A549 (cell line): ENCODE measurements around the gene GYS1.

Source experiments
- HOXA7 ChIP-seq: fragments of 250-450 bp; sonication (Bioruptor Pico); IDR thresholded peaks from 2 replicates; pipeline ENCODE4 v1.5.0; 2020; ENCODE audit warnings: mild to moderate bottlenecking, moderate library complexity
- NFE2L2 ChIP-seq: fragments of 150-350 bp; conservative IDR thresholded peaks from 2 replicates; pipeline ENCODE4 v1.6.1; 2014; ENCODE audit warnings: low read length
- TP53 ChIP-seq: fragments of 250-450 bp; sonication (Bioruptor Pico); IDR thresholded peaks from 2 replicates; pipeline ENCODE4 v1.5.0; 2021; ENCODE audit warnings: mild to moderate bottlenecking, moderate library complexity

DNA sequence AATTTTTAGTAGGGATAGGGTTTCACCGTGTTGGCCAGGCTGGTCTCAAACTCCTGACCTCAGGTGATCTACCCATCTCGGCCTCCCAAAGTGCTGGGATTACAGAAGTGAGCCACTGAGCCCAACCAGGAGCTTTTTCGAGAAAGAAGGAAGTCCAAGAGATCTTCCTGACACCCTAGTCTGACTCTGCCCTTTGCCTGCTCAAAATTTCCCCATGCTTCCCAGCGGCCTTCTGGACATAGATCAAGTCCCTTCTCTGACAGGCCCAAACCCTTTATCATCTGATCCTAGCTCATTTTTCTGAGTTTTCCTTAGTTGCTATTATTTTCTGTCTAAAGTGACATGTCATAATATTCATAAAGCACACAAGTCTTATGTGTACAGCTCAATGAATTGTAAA lies 40.0 kb downstream of the GYS1 start:
- TF ChIP-seq HOXA7 (CRISPR knock-in tag) (no peak), TP53 (CRISPR knock-in tag) (no peak), NFE2L2 (no peak)
